Type B pancreatic cell (in vitro differentiated cells): ENCODE measurements around the gene ZNF366. TPM values are rescaled to one million over a fixed set of nuclear protein-coding genes. Genes with fewer than 3 reads are reported as not detected.

Experiments used
- DNase-seq: peaks from one replicate; pipeline ENCODE4 v3.0.0; 2021; ENCODE audit warnings: mixed read lengths; ENCODE audit not compliant: unreplicated experiment; ENCODE audit errors: extremely low spot score
- H3K27ac Mint-ChIP-seq: 2 replicates; pipeline ENCODE4 v1.8.0; 2021; ENCODE audit warnings: mild to moderate bottlenecking, mixed read lengths
- H3K27me3 Mint-ChIP-seq: 2 replicates; pipeline ENCODE4 v1.8.0; 2021; ENCODE audit warnings: mixed read lengths
- H3K36me3 Mint-ChIP-seq: 2 replicates; pipeline ENCODE4 v1.8.0; 2021; ENCODE audit warnings: mixed read lengths
- H3K4me1 Mint-ChIP-seq: one replicate; pipeline ENCODE4 v1.8.0; 2021; ENCODE audit warnings: mixed read lengths; ENCODE audit not compliant: unreplicated experiment
- H3K4me3 Mint-ChIP-seq: 2 replicates; pipeline ENCODE4 v1.8.0; 2021; ENCODE audit warnings: mild to moderate bottlenecking, mixed read lengths
- H3K9me3 Mint-ChIP-seq: 2 replicates; pipeline ENCODE4 v1.8.0; 2021; ENCODE audit warnings: mixed read lengths
- total RNA-seq: library from RNA; stranded (reverse); gene quantifications from 2 replicates; pipeline ENCODE4 v1.2.1, GENCODE V29; 2021; ENCODE audit warnings: low replicate concordance
- TF ChIP-seq, protein P1 (sequence below): fragments of 200-600 bp; sonication (generic); conservative IDR thresholded peaks from 2 replicates; pipeline ENCODE4 v1.5.0; 2021; ENCODE audit warnings: antibody characterized with exemption, mild to moderate bottlenecking

Gene ZNF366
- total RNA-seq, 1 donor from 2014 or later, result not detected

DNA sequence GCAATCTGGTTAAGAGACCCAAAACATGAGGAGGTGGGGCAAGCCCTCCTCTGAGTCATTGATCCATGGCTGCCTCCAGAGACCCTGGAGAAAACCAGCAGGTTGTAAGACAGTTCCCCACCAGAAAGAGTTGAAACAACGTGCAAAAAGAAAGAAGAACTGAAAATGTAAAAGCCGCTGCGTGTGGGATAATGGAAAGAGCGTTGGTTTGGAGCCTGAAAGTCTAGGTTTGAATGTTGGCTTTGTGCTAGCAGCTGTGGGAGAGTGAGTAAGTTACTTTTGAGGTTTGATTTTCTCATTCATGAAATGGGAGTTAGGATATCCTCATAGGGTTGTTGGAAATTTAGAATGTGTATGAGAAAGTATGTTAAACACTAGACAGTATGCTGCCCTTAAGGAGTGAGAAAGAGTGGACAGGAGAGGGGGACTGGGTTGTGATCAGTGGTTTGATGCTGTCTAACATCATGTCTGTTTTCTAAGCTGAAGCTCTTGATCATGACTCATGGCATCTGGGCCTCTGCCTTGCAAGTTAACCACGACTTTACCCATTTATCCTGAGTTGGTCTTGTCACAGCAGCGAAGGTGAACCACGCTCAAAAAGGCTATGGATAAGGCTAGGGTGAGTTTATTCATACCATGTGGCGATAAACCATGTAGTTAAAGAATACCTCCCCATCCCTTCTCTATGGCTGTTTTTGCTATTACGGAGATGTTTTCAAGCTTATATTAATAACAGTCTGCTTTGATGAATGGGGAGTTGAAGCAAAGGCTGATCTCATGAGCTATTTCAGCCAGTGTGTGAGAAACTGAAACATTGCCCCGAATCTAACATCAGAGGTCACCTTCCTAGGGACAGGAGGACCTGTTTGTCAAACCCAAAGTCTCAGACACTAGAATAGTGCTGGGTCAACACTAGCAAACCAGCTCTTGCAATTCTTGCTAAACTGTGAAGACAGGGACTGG lies 41.3 kb downstream of the ZNF366 start:
- Mint-ChIP-seq H3K9me3 (no peaks in the 10 kb centered on the region), H3K4me3 (no peak overlapping the region), H3K36me3 (no peaks in the 10 kb centered on the region), H3K27me3 (no peaks in the 10 kb centered on the region), H3K4me1 (peaks cover 6% of the 10 kb centered on the region), H3K27ac (no peak overlapping the region)
- no peak for DNase-seq
- TF ChIP-seq, protein P1, sequence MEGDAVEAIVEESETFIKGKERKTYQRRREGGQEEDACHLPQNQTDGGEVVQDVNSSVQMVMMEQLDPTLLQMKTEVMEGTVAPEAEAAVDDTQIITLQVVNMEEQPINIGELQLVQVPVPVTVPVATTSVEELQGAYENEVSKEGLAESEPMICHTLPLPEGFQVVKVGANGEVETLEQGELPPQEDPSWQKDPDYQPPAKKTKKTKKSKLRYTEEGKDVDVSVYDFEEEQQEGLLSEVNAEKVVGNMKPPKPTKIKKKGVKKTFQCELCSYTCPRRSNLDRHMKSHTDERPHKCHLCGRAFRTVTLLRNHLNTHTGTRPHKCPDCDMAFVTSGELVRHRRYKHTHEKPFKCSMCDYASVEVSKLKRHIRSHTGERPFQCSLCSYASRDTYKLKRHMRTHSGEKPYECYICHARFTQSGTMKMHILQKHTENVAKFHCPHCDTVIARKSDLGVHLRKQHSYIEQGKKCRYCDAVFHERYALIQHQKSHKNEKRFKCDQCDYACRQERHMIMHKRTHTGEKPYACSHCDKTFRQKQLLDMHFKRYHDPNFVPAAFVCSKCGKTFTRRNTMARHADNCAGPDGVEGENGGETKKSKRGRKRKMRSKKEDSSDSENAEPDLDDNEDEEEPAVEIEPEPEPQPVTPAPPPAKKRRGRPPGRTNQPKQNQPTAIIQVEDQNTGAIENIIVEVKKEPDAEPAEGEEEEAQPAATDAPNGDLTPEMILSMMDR, result no peak

DNA sequence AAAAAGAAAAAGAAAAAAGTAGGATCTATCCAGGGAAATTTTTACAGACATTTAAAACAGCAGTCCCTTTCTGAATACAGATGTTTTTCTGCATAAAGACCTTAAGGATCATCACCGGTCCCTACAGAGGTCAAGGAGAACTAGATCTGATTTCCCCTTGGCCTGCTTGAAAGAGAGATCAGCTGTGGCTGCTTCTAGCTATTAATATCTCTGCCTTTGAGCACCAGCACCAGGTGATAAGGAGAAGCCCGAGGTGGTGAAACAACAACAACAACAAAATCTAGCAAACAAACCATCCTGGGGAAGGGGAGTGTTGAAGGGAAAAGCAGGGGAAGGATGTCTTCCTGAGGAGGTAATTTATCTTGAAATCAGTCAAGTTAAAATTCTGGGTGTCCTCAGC lies 42.1 kb downstream of the ZNF366 start:
- TF ChIP-seq, protein P1, result no peak
- Mint-ChIP-seq H3K36me3 (no peaks in the 10 kb centered on the region), H3K4me3 (no peak overlapping the region), H3K27me3 (no peaks in the 10 kb centered on the region), H3K27ac (no peak overlapping the region), H3K9me3 (no peaks in the 10 kb centered on the region), H3K4me1 (peaks cover 6% of the 10 kb centered on the region)
- no peak for DNase-seq

DNA sequence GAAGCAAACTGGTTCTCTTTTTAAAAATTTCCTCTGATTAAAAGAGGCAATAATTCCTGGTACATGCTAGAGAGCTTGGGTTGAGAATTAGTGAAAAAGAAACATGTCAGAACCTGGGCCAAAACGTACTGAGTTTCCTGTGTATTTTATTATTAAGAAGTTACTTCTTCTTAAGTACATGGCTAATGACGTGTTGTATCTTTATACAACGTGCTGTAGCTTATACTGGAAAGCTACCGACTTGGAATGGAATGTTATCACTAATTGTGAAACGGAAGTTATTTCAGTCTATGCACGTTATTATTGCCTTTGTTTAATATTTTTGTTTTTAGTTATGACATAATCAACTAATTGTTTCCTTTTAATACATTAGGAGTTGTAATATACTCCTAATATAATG lies 43.1 kb downstream of the ZNF366 start:
- Mint-ChIP-seq H3K27me3 (no peaks in the 10 kb centered on the region), H3K27ac (no peak overlapping the region), H3K4me3 (no peak overlapping the region), H3K9me3 (no peaks in the 10 kb centered on the region), H3K4me1 (peaks cover 9% of the 10 kb centered on the region), H3K36me3 (no peaks in the 10 kb centered on the region)
- DNase-seq, result no peak
- TF ChIP-seq, protein P1, result no peak

DNA sequence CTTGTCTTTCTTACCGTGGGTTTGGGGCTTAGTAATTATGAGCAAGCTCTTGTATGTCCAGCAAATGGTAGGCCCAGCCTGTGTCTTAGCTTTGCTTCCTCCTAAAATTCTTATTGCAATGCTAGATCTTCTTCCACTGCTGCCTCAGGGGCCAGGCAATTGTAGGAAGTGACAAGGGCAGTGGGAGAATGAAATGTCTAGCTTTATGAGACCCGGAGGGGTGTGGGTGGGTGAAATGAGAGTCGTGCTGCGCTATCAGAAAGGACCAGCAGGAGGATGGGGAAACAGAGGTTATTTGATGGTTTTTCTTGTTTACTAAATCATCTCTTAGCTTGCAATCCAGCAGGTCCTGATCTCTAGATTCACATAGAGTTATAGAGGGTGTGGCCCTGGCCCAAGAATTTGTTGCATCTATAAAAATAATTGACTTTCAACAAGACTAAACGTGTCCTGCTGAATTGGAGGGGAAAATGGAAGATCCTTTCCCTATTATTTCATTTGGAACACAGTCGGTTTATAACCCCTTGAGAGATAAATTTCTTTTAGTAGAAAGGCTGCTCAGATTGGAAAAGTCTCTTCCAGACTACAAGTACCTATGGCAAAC lies 43.7 kb downstream of the ZNF366 start:
- Mint-ChIP-seq H3K36me3 (no peaks in the 10 kb centered on the region), H3K4me3 (no peak overlapping the region), H3K27me3 (no peaks in the 10 kb centered on the region), H3K9me3 (no peaks in the 10 kb centered on the region), H3K27ac (no peak overlapping the region), H3K4me1 (peaks cover 12% of the 10 kb centered on the region)
- TF ChIP-seq, protein P1, result peak; percentile 62
- no peak for DNase-seq

DNA sequence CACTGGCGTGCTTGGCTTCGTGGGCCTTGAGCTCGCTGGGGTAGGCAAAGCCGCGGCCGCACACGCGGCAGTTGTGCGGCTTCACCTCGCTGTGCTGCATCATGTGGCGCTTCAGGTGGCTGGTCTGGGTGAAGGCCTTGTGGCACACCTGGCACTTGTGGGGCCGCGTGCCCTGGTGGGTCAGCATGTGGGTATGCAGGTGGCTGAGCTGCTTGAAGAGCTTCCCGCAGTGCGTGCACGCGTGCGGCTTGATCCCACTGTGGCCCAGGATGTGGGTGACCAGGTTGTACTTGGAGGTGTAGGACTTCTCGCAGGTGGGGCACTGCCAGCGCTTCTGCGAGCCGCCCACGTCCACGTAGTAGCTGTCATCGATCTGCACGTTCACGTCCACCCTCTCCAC lies 46.8 kb downstream of the ZNF366 start:
- Mint-ChIP-seq H3K4me3 (no peak overlapping the region), H3K27me3 (no peaks in the 10 kb centered on the region), H3K9me3 (no peaks in the 10 kb centered on the region), H3K4me1 (peaks cover 12% of the 10 kb centered on the region), H3K27ac (no peak overlapping the region), H3K36me3 (no peaks in the 10 kb centered on the region)
- no peak for DNase-seq
- TF ChIP-seq, protein P1, result no peak
